Measurements from ENCODE around the gene DNAJA2. TPM values are rescaled to one million over a fixed set of nuclear protein-coding genes. Genes with fewer than 3 reads are reported as not detected.
A peak's percentile ranks its signal among the peaks of the same experiment; 100 is the strongest.

Gene DNAJA2
- total RNA-seq, 1 donor from 2014 or later = 56.5 TPM

GRCh38 chr16:46930861-46931260, 42.6 kb downstream of the DNAJA2 start:
- no peak for DNase-seq (ENCODE audit: low spot score)
- Mint-ChIP-seq H3K36me3 (ENCODE audit: low read depth, unreplicated experiment) (peaks cover 7% of the 10 kb centered on the region), H3K9me3 (ENCODE audit: unreplicated experiment) (no peaks in the 10 kb centered on the region), H3K27me3 (ENCODE audit: unreplicated experiment) (no peaks in the 10 kb centered on the region), H3K4me1 (ENCODE audit: unreplicated experiment) (no peaks in the 10 kb centered on the region), H3K27ac (ENCODE audit: unreplicated experiment) (no peak overlapping the region), H3K4me3 (ENCODE audit: unreplicated experiment) (no peak overlapping the region)
- TF ChIP-seq CTCF (IDR thresholded peaks at IDR 0.05; ENCODE audit: unreplicated experiment) = no peak

GRCh38 chr16:46929378-46930332, 43.8 kb downstream of the DNAJA2 start:
- TF ChIP-seq CTCF (IDR thresholded peaks at IDR 0.05; ENCODE audit: unreplicated experiment) = peak; percentile 98

GRCh38 chr16:46928811-46929210, 44.7 kb downstream of the DNAJA2 start:
- no peak overlapping the region for H3K27ac Mint-ChIP-seq (ENCODE audit: unreplicated experiment)
- no peak for TF ChIP-seq CTCF (IDR thresholded peaks at IDR 0.05; ENCODE audit: unreplicated experiment)
- DNase-seq (ENCODE audit: low spot score) = no peak
- peaks cover 7% of the 10 kb centered on the region for H3K36me3 Mint-ChIP-seq (ENCODE audit: low read depth, unreplicated experiment)
- H3K9me3 Mint-ChIP-seq (ENCODE audit: unreplicated experiment) = no peaks in the 10 kb centered on the region
- H3K4me3 Mint-ChIP-seq (ENCODE audit: unreplicated experiment) = no peak overlapping the region
- H3K27me3 Mint-ChIP-seq (ENCODE audit: unreplicated experiment) = no peaks in the 10 kb centered on the region
- no peaks in the 10 kb centered on the region for H3K4me1 Mint-ChIP-seq (ENCODE audit: unreplicated experiment)

More at GRCh38 chr16:46929378-46930332, 43.8 kb downstream of the DNAJA2 start:
- Mint-ChIP-seq H3K9me3 (ENCODE audit: unreplicated experiment) (no peaks in the 10 kb centered on the region), H3K4me3 (ENCODE audit: unreplicated experiment) (no peak overlapping the region), H3K27ac (ENCODE audit: unreplicated experiment) (no peak overlapping the region), H3K27me3 (ENCODE audit: unreplicated experiment) (no peaks in the 10 kb centered on the region), H3K36me3 (ENCODE audit: low read depth, unreplicated experiment) (peaks cover 7% of the 10 kb centered on the region), H3K4me1 (ENCODE audit: unreplicated experiment) (no peaks in the 10 kb centered on the region)
- DNase-seq (ENCODE audit: low spot score) = peak; percentile 83

GRCh38 chr16:46927273-46927672, 46.2 kb downstream of the DNAJA2 start:
- peak overlapping the region; percentile 50 for H3K27ac Mint-ChIP-seq (ENCODE audit: unreplicated experiment)
- peak overlapping the region; percentile 54 for H3K4me3 Mint-ChIP-seq (ENCODE audit: unreplicated experiment)
- TF ChIP-seq CTCF (IDR thresholded peaks at IDR 0.05; ENCODE audit: unreplicated experiment) = no peak
- no peak for DNase-seq (ENCODE audit: low spot score)
- H3K9me3 Mint-ChIP-seq (ENCODE audit: unreplicated experiment) = no peaks in the 10 kb centered on the region
- peaks cover 7% of the 10 kb centered on the region for H3K36me3 Mint-ChIP-seq (ENCODE audit: low read depth, unreplicated experiment)
- peaks cover 1% of the 10 kb centered on the region for H3K27me3 Mint-ChIP-seq (ENCODE audit: unreplicated experiment)
- H3K4me1 Mint-ChIP-seq (ENCODE audit: unreplicated experiment) = no peaks in the 10 kb centered on the region

Measured in endothelial cell (in vitro differentiated cells).